GM19372 (cell line): ENCODE data around the gene CFAP58.

ENCODE experiments used
- ATAC-seq: cut with Tn5 transposase; IDR thresholded peaks from one replicate; pipeline ENCODE4 v1.9.1; 2021; ENCODE audit warnings: mild to moderate bottlenecking, low read depth, moderate library complexity; ENCODE audit not compliant: unreplicated experiment

Gene CFAP58, protein sequence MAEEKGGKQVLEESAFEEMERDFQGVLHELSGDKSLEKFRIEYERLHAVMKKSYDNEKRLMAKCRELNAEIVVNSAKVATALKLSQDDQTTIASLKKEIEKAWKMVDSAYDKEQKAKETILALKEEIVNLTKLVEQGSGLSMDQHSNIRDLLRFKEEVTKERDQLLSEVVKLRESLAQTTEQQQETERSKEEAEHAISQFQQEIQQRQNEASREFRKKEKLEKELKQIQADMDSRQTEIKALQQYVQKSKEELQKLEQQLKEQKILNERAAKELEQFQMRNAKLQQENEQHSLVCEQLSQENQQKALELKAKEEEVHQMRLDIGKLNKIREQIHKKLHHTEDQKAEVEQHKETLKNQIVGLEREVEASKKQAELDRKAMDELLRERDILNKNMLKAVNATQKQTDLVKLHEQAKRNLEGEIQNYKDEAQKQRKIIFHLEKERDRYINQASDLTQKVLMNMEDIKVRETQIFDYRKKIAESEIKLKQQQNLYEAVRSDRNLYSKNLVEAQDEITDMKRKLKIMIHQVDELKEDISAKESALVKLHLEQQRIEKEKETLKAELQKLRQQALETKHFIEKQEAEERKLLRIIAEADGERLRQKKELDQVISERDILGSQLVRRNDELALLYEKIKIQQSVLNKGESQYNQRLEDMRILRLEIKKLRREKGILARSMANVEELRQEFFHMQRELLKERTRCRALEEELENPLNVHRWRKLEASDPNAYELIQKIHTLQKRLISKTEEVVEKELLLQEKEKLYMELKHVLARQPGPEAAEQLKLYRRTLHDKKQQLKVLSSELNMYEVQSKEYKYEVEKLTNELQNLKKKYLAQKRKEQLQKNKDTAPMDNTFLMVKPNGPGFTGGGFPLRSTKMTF

DNA sequence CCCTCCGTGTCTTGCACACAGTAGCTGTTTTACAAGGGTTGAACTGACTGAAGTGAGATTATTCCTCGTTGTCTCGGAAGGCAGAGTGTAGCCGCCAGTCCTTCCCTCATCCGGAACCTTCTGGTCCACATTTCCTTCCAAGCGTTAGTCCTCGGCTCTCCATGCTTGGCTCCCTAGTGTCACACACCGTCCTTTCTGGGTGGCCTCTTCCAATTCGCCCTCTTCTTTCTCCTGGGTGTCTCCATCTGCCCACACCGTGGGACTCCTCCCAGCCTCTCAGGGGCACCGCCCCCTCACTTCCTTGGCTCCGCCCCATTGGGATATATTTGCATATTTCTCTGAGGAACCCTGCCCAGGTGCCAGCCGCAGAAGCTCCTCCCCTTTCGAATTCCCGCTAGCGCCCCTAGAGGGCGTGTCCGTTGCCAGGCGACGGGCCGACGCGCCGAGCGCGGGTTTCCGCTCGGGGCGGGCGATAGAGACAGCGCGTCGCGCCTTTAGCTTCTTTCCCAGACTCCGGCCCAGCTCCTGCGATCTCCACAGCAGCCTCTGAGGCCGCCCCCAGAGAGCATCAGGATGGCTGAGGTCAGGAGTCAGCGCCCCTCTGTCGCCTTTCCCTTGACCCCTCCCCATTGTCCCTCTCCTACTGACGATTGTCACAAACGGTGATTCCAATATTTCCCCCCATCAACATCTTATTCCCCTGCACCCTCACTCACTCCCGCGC lies at the start of gene CFAP58:
Gene CFAP58 (plus strand): TSS at position 509 of the 724 bp plus-strand sequence. CDS start 65 bp downstream, at position 574.
- ATAC-seq = peak; percentile 64

DNA sequence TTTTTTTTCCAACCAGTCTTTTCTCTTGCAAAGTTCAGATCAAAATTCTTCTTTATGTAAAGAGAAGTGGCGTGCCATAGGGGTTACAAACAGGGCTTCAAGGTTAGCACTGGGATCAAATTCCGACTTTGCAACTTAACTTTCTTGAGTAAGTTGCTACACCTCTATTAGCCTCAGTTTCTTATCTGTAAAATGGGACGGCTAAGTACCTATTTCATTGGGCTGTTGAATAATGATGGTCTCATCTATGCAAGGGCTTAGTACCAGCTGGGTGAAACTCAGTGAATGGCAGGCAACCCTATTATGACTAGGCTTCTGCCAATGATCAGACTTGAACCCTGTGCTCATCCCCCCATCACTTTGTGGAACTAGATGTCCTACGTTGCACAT lies 49.3 kb upstream of the CFAP58 start:
- no peak for ATAC-seq

DNA sequence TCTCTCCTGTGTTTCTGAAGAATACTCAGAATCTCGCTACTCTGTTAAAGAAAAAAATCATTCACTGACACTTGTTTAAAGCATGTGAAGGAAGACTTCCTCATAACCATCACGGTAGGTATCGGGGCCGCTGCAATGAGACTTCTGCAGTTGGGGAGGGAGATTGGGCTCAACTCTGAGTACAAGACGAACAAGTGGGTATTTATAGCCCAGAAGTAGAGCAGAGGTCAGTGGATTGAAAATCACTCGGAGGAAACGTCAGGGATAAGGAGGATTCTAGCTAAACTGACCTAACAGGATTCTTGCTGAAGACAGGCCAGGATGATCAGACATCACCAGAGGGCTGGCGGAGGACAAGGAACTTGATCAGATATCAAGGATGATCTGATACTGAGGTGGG lies 48.7 kb upstream of the CFAP58 start:
- no peak for ATAC-seq

DNA sequence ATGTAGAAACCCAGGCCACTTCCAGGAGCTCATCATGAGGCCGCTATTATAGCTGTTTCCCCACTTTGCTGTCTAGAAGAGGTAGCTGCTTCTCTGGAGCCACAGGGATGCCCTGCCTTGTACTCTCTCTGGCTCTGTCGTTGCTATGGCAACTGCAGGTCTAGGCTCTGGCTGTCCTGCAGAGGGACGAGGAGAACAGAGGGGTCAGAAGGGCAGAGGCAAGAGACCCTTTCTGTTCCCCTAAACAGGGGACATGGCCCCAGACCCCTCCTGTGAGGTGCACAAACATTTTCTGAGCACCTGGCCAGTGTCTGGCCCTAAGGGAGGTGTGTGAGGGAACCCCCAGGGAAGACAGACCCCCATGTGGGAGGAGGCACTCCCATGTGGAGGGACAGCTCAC lies 46.7 kb upstream of the CFAP58 start:
- ATAC-seq = no peak

DNA sequence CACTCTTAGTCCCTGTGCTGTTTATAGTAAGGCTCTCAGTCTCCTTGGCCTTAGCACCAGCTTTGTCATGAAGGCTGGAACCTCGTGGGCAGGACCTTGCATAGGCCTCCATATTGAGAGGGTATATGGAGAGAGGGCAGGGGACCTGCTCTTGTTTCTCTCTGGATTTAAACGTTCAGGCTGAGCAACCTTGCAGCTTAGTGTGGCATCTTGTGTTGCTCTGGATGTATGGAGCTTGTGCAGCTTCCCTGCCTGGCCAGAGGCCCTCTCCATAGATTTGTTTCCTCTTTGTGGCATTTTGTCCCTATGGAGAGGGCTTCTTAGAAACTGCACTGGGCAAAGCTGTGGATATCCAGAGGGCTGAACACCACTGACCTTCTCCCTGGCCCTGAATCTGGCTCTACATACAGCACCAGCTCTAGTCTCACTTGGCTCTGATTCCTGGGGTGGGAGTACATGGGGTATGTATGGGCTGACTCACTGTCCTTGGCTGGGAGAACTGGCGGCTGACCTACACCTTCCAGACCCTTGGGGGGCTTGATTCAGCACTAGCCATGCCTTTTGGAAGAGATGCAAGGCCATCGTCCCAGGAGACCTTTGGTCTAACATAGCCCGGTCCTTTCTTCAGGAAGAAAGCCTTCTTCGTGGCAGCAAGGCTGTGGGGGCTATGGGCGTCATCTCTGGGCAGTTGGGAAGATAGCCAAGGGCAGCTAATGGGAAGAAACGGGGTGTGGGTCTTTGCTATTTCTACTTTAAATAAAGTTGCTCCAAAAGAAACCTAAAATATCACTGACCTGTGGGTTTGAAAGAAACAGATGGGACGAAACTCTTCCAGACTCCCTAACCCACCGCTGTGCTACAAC lies 45.8 kb upstream of the CFAP58 start:
- ATAC-seq = no peak

DNA sequence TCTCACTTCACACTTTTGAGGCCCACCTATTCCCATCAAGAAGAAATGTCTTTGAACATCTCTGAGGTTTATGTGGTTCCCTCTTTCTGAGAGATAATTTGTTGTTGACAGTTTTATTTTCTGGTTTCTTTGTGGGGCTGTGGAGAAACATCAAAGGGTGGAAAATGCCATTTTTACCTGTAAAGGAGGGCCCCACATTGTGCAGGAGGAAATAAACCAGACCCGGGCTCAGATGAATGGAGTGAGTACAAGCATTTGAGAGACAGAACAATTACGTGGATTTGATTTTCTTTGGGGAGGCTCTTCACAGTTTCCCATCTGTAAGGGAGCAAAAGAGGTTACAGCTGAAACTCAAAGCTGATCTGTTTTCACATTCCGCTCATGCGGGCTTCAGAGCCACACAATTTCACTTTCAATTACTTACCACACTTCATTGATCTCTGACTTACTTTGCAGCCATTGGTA lies 45.2 kb upstream of the CFAP58 start:
- peak; percentile 76 for ATAC-seq

DNA sequence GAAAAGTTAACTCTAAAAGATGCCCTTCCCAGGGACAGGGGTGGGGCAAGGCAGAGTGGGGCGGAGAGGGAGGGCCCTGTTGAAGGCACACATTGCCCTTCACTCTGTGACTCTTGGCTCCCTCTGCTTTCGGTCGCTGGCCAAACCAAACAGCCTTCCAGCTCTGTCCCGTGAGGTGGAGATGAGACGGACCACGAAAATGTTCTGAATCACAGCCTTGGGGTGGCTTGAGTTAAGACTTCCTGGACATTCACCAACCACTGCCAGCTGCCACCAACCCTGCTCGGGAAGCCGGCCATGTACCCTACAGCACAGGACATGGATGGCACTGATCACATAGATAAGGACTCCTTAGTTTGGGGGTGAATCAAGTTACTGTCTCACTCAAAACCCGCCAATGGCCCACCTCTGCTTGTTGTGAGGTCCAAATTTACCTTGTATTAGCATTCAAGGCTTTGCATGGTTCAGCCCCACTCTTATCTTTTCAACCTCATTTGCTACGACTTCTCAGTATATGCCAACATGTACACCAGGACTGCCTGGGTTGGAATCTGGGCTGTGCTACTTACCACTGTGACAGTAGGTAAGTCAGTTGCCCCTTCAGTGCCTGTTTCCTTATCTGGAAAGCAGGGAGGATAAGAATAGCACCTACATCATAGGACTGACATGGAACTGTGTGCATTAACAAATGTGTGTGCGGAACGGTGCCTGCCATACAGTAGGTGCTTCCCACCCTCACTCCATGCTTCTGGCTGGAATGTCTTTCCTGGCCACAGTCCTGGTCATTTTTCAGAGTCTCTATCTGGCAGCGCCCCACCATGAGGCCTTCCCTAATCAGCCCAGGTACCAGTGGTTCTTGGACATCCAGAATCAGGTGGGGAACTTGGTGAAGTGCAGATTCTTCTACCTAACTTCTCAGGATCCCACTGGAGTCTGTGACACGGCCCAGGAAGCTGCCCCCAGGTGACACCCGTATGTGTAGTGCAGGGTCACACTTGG lies 43.4 kb upstream of the CFAP58 start:
- no peak for ATAC-seq

DNA sequence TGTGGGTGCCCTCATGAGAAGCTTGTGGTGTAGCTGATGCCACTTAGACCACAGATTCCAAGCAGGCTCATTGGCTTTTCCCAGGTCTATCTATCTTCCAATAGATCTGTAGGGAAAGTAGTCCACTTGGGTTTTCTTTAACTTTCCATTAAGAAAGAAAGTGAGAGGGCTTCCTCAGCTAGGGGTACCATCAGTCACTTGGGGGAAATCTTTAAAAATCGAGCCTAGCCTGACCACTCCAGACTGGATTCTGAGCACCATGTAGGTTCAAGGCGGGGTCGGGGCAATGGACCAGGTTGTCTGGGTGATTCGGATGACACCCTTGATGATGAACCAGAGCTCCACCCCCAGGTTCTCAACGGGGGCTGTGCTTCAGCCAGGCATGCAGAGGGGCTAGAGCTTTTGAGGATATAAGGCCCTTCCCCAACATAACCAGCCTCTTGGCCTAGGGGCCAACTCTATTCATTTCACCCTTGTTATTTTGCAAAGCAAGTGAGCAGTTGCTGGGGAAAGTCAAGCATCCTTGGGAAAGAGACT lies 42.4 kb upstream of the CFAP58 start:
- ATAC-seq = no peak

DNA sequence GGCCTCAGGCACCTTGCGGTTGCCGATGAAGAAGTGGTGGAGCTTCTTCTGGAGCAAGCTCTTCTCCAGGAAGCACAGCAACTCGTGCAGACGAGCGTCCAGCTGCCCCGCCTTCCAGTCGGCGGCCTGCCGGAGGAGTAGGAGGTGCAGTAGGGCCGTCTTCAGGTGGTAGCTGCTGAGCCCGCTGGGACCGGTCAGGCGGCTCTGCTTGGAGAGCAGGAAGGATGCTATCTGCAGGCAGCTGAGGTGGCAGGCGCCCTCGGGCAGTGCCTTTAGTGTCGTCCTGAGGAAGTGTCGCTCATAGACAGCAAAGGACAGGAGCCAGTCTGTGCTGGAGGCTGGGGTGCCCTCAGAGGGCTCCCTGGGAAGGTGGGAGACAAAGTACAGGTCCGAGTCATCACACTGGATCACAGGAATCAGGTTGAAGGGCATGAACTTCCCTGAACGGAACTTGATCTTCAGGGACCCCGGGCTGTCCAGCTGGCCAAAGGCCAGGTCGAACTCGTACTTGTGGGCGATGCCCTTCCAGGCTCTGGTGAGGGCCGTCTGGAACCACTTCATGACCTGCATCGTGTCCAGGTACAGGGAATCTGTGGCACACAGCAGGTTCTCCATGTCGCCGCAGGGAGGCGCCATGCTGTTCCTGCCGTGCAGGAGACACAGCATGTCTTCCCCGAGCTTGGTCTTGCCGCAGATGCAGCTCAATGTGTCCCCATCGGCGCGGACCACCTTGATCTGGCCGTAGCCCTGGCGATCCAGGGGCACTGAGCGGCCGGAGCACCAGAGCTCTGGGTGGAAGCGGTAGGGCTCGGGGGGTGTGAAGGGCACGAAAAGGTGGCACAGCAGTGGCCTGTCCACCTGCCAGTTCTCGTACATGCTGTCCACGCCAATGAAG lies 38.8 kb upstream of the CFAP58 start:
- no peak for ATAC-seq

DNA sequence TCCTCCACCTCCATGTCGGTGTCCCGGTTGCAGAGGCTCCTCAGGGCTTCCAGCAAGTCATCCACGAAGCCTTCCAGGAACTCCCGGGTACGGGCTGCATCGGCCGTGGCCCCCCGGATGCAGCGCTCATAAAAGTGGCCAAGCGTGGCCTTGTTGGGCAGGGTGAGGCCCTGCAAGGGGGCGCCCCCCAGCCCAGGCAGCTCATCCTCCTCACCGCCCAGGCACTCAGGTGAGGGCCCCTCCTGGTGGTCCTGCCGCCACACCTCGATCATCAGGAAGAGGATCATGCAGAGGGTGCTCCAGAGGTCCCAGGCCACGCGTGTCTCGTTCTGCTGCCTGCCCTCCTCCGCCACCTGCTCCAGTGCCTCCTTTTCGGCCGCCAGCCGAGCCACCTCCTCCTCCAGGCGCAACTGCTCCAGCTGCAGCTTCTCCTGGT lies 38.1 kb upstream of the CFAP58 start:
- ATAC-seq = no peak

DNA sequence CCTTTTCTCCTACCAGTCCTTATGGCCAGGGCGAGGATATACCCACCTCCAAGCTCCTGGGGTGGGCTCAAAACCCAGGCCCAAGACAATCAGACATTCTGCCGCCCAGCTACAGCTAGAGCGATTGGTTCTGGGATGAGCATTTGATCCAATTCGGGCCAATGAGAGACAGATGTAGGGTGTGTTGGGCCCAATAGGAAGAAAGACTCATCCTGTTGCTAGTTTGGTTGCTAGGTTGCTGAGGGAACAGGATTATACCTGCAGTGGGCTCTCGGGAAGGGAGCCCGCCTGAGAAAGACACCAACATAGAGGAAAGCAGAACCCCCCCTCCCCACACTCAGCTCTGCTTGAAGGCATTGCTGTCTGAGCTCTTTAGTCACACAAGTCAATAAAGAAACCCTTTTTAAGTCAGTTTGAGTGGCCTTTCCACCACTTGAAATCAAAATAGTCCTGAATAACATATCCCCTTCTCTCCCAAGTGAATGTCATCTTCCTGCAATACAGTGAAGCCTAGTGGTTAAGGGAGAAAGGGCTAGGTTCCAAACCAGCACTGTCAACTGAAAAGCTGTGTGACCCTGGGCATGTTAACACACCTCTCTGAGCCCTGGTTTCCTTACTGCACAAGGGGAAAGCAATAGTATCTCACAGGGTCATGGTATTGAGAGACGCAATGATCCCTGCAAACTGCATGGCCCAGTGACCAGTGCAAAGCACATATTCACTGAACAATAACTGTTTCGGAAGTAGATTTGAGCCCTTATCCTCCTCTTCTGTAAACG lies 37.1 kb upstream of the CFAP58 start:
- ATAC-seq = no peak

DNA sequence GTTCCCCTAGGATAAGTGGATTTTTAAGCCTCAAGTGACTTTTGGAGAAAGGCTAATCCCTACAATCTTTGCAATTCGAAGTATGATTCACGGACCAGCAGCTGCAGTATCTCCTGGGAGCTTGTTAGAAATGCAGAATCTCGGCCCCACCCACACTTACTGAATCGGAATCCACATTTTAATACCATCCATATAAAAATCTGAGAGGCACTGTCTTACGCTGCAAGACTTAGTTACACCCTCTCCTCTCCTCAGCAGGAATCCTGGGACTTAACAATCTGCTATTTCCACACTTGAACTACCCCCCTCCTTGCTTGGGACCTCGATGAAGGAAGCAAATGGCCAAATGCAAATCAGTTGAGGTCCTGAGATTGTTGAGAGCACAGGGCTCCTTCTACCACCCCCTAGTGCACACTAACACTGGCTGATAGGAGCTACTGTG lies 36.3 kb upstream of the CFAP58 start:
- ATAC-seq = no peak

DNA sequence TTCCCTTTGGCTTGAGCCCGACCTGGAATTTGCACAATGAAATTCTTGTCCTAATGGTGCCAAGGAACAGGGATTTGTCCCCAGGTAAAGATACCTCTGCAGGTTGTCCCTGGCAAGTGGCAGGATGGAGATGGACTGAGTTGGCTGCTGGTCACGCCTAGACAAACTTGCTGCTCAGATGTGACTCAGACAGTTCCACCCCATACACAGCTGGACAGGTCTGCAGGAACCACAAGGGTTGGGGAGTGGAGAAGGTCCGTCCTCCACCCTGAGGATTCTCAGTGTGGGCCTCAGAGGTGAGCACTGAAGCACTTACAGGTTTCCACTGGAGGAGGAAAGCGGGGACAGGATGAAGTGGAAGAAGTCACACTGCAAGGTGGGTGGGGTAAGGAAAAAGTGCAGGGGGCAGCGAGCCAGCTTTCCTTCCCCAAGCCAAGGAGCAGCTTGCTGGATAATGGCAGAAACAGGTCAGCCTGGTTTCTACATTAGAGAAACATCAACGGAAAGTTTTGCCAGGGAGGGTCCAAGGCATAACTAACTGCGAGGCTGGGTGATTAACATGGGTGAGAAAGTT lies 35.8 kb upstream of the CFAP58 start:
- no peak for ATAC-seq

DNA sequence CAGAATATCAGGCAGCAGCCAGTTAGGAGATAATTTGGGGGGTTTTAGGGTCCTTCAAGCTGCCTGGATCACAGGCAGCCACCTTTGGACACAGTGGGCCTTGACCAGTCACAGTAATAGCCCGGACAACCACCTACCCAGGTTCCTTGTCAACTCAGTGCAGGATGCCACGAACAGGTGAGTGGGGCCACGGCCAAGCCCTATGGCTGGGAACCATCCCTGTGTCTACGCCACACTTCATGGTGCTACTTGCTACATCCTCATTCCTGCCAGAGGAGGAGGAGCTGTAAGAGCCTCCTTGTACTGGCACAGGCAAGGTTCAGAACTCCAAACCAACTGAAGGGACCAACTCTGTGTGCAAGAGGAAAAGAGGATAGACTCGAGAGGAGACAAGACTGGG lies 35.3 kb upstream of the CFAP58 start:
- no peak for ATAC-seq

DNA sequence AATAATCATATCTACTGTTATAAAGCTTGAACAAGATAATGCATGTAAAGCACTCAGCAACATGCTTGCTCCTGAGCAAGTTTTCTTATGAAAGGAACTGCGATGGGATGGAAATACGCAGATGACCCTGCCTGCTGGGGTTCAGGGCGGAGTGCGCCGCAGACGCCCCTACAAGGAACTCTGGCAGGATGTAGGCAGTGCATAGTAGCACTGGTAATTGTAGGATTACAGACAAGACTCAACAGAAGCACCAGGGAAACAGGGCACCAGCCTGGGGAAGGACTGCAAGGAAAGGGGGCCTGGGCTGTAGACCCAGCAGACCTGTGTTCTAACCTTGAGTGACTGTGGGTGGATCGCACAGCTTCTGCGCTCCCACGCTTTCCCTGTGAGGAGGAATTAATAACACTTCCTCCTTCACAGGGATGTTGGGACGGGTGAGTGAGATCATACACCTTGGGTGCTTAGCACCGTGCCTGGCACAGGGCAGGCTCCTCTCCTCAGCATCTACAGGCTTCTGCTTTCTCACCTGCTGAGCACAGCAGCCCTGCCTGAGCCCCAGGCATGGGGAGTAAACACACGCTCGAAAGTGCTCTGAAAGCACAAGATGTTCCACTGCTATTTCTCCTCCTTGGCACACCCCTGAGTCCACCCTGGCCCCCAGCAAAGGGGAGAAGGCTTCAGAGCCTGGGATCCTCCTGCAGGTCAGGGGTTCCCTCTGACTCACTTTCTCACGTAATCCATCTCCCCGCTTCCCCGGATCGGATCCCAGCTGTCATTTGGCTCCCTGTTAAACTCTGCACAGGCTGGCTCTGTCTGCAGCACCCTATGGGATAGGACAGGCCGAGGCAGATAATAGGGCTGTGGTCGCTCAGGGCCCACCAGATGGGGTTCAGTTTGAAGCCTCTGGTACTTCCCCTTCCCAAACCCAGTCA lies 34.6 kb upstream of the CFAP58 start:
- ATAC-seq = no peak
